Prostate gland (tissue), 2 donors: ENCODE measurements around the gene RANBP9. TPM values are rescaled to one million over a fixed set of nuclear protein-coding genes. Genes with fewer than 3 reads are reported as not detected.

Experiments
- DNase-seq: peaks from one replicate; pipeline ENCODE4 v3.0.0-alpha.2; 2019; ENCODE audit warnings: low spot score
- H3K27ac ChIP-seq, 2 donors: fragments of 200-600 bp; sonication (generic); 2 replicates each; pipeline ENCODE4 v1.5.1; 2017 to 2019
- H3K27me3 ChIP-seq: fragments of 200-600 bp; sonication (generic); replicated peaks from 2 replicates; pipeline ENCODE4 v1.5.1; 2019; ENCODE audit not compliant: insufficient read depth
- H3K36me3 ChIP-seq, 2 donors: fragments of 200-600 bp; sonication (generic); 1 replicate in 1 of 2; 2 replicates in 1 of 2; pipeline versions ENCODE4 v1.5.1 to v1.8.1; 2017 to 2019
- H3K4me1 ChIP-seq: fragments of 200-600 bp; sonication (generic); replicated peaks from 2 replicates; pipeline ENCODE4 v1.5.1; 2019
- H3K4me3 ChIP-seq, 2 donors: fragments of 200-600 bp; sonication (generic); 2 replicates each; pipeline ENCODE4 v1.5.1; 2017 to 2019
- H3K9me3 ChIP-seq: fragments of 200-600 bp; sonication (generic); 2 replicates; pipeline ENCODE4 v1.5.1; 2017
- CTCF ChIP-seq, 4 experiments: fragments of 200-600 bp in 2 of 4; fragments of 450-650 bp in 2 of 4; sonication (generic) in 2 of 4; IDR thresholded peaks; 1 replicate in 3 of 4; 2 replicates in 1 of 4; pipeline ENCODE4 v1.5.1; 2016 to 2019; ENCODE audit warnings: antibody characterized with exemption in 4 of 4, mild to moderate bottlenecking in 2 of 4, moderate library complexity in 2 of 4
- POLR2A ChIP-seq: fragments of 450-650 bp; IDR thresholded peaks from one replicate; pipeline ENCODE4 v1.6.1; 2016; ENCODE audit warnings: antibody characterized with exemption, mild to moderate bottlenecking
- POLR2AphosphoS5 ChIP-seq: sonication (generic); formaldehyde crosslinking; IDR thresholded peaks from one replicate; pipeline ENCODE4 v1.6.1; 2017; ENCODE audit warnings: antibody characterized with exemption
- whole genome bisulfite sequencing: methylation state at CpG from one replicate; pipeline ENCODE4 v1.1.5; 2018; 5-methylcytosine and 5-hydroxymethylcytosine counted together
- intact Hi-C: fragments of 100-400 bp; cut with DNase I; formaldehyde crosslinking; loops from one replicate; pipeline ENCODE4 v1.14.2; 2022
- total RNA-seq, 2 donors: library from RNA; depleted of rRNA; stranded (reverse); fragments of >200 nt; gene quantifications; one replicate each; pipeline ENCODE4 v1.1.0, GENCODE V29; 2016

RANBP9 gene
- total RNA-seq, 2 donors from 2014 or later, result 37.8 to 59.0 TPM

GRCh38 chr6:13648850-13649249 is 62.8 kb downstream of the RANBP9 start:
- TF ChIP-seq POLR2A, result no peak
- no peak for TF ChIP-seq POLR2AphosphoS5
- no peak for TF ChIP-seq CTCF (IDR thresholded peaks at IDR 0.05)
- Histone ChIP-seq H3K36me3 (no peaks in the 10 kb centered on the region), H3K27ac (no peak overlapping the region), H3K27me3 (no peaks in the 10 kb centered on the region), H3K4me1 (no peaks in the 10 kb centered on the region), H3K9me3 (no peaks in the 10 kb centered on the region), H3K4me3 (no peak overlapping the region)
- DNase-seq, result no peak
- intact Hi-C loops, result no loop called here

GRCh38 chr6:13643125-13643524 is 68.5 kb downstream of the RANBP9 start:
- Histone ChIP-seq H3K36me3 (peaks cover 0 to 2% of the 10 kb centered on the region in 2 donors), H3K4me1 (no peaks in the 10 kb centered on the region), H3K4me3 (no peak overlapping the region), H3K27me3 (no peaks in the 10 kb centered on the region), H3K27ac (no peak overlapping the region), H3K9me3 (no peaks in the 10 kb centered on the region)
- 88% methylated on average over 3 of the region's 3 CpGs for WGBS
- intact Hi-C loops, result no loop called here
- TF ChIP-seq POLR2A, result no peak
- no peak for TF ChIP-seq CTCF (IDR thresholded peaks at IDR 0.05)
- no peak for TF ChIP-seq POLR2AphosphoS5
- DNase-seq, result no peak

- intact Hi-C loops, result no loop called here
- H3K27me3 ChIP-seq, result no peaks in the 10 kb centered on the region
- H3K4me3 ChIP-seq, result no peak overlapping the region
- 62% methylated on average over 5 of the region's 5 CpGs for WGBS
- no peak for TF ChIP-seq CTCF (IDR thresholded peaks at IDR 0.05)
- no peak for TF ChIP-seq POLR2AphosphoS5
- no peak for TF ChIP-seq POLR2A
- H3K4me1 ChIP-seq, result no peaks in the 10 kb centered on the region
- peaks cover 0 to 2% of the 10 kb centered on the region in 2 donors for H3K36me3 ChIP-seq
- no peak for DNase-seq
- H3K27ac ChIP-seq, result no peak overlapping the region
- H3K9me3 ChIP-seq, result no peaks in the 10 kb centered on the region
These were observed 70.3 kb downstream of the RANBP9 start for GRCh38 chr6:13641315-13641714.

GRCh38 chr6:13638626-13639025 is 73.0 kb downstream of the RANBP9 start:
- intact Hi-C loops, result no loop called here
- Histone ChIP-seq H3K36me3 (peaks cover 0 to 2% of the 10 kb centered on the region in 2 donors), H3K9me3 (no peaks in the 10 kb centered on the region), H3K27me3 (no peaks in the 10 kb centered on the region), H3K4me1 (no peaks in the 10 kb centered on the region), H3K27ac (no peak overlapping the region), H3K4me3 (no peak overlapping the region)
- 86% methylated on average over 4 of the region's 4 CpGs for WGBS
- TF ChIP-seq POLR2A (no peak), CTCF (IDR thresholded peaks at IDR 0.05) (no peak), POLR2AphosphoS5 (no peak)
- no peak for DNase-seq

GRCh38 chr6:13638014-13638413 is 73.6 kb downstream of the RANBP9 start:
- 90% methylated on average over 1 of the region's 1 CpG for WGBS
- Histone ChIP-seq H3K9me3 (no peaks in the 10 kb centered on the region), H3K27ac (no peak overlapping the region), H3K4me3 (no peak overlapping the region), H3K4me1 (no peaks in the 10 kb centered on the region), H3K36me3 (peaks cover 0 to 2% of the 10 kb centered on the region in 2 donors), H3K27me3 (no peaks in the 10 kb centered on the region)
- intact Hi-C loops, result no loop called here
- no peak for DNase-seq
- TF ChIP-seq CTCF (IDR thresholded peaks at IDR 0.05), result no peak
- no peak for TF ChIP-seq POLR2A
- TF ChIP-seq POLR2AphosphoS5, result no peak
